ENCODE measurements around the gene SLC19A1.

- TF ChIP-seq CTCF (IDR thresholded peaks at IDR 0.05) (no peak), POLR2A (IDR thresholded peaks at IDR 0.05) (no peak)
Measured at GRCh38 chr21:45458281-45459170, 83.7 kb downstream of the SLC19A1 start.

All from right lobe of liver (tissue), 4 donors.